ENCODE results near the gene XYLT1.
"Not testable (repeated sequence)": the region's sequence is repeated elsewhere in the genome, so short reads cannot be mapped to it uniquely, and the experiment has no call there.

The XYLT1 gene

DNA sequence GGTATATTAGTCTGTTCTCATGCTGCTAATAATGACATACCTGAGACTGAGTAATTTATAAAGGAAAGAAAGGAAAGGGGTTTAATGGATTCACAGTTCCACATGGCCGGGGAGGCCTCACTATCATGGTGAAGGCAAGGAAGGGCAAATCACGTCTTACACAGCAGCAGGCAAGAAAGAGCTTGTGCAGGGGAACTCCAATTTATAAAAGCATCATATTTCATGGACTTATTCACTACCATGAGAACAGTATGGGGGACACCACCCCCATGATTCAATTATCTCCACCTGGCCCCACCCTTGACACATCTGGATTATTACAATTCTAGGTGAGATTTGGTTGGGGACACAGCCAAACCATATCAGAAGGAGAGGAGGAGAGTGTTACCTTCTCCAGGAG lies 17.7 kb upstream of the XYLT1 start:
- no peak for DNase-seq

DNA sequence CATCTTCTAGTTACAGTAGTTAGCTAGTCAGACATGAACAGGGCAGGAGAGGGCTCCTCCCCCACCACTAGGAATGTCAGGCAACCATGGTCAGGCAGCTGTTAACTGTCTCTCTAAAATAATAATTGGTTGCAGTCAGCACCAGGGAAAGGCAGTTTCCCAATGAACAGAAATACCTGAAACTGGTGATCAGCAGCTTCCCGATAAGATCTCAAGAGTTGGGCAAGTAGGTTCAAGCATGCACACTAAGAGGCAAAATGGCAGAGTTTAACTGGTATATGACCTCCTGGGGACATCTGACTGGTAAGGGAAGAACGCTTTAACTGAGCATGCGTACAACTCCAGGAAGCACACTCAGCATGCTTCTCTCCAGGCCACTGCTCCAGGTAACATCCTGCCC lies 12.6 kb upstream of the XYLT1 start:
- DNase-seq: no peak

DNA sequence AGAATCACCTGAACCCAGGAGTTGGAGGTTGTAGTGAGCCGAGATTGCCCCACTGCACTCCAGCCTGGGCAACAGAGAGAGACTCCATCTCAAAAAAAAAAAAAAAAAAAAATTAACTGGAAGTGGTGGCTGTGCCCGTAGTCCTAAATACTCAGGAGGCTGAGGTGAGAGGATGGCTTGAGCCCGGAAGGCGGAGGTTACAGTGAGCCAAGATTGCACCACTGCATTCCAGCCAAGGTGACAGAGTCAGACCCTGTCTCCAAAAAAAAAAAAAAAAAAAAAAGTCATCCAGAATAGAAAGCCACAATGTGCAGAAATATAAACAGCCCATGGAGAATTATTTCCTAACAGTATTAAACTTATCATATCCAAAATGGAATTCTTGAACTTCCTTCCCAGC lies 11.6 kb upstream of the XYLT1 start:
- DNase-seq: not testable (repeated sequence)

DNA sequence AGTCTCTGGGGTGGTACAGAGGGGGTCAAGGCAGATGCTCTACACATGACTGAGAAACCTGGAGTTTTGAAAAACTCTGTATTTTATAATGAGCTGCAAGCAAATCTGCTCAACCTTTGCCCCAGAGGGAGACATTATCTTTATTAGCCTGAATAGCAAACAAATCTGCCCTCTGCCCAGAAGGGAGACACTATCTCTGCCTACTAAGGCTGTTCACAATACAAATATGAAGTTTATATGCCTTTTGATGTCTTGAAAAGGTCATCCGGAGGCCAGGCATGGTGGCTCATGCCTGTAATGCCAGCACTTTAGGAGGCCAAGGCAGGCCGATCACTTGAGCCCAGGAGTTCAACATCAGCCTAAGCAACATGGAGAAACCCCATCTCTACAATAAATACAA lies 11.0 kb upstream of the XYLT1 start:
- DNase-seq: no peak

DNA sequence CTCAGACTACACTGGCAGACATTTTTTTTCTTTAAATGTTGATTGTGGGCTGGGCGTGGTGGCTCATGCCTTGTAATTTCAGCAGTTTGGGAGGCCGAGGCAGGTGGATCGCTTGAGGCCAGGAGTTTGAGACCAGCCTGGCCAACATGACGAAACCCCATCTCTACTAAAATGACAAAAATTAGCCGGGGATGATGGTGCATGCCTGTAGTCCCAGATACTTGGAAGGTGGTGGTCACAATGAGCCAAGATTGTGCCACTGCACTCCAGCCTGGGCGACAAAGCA lies 6.4 kb upstream of the XYLT1 start:
- not testable (repeated sequence) for DNase-seq

DNA sequence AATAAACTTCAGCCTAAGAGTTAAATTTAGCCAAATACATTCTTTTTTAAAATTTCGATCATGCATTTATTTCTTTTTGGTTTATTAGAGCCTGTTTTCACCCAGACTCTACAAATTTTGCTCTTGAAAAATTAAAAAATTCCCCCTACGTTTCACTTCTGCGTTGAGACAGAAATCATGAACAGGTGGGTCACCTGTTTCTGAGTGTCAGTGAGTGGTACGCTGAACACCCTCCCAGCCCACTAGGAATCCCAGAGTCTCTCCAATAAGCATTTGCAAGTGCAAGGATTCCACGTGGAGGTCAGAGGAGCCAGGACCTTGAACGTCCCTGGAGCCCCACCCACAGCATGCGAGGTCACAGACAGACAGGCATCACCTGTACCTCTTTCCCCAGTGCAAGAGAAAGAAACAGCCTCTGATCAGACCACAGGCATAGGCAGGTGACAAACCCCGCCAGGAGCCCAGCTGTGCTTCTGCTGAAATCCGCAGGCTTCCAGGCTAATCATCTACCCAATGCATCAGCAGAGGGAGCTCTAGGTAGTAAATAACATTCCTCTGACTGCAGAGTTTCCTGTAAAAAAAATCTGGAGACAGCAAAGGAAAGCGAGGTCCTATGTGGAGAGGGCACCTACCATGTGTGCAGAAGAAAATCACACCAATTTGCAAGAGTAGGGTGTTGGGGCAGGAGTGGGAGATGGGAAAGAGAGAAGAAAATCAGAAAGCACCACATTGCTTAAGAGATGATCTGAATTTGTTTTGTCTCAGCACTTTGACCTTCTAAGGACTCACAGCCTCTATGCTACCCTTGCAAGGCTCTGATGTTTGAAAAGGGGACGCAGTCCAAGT lies 5.9 kb upstream of the XYLT1 start:
- no peak for DNase-seq

DNA sequence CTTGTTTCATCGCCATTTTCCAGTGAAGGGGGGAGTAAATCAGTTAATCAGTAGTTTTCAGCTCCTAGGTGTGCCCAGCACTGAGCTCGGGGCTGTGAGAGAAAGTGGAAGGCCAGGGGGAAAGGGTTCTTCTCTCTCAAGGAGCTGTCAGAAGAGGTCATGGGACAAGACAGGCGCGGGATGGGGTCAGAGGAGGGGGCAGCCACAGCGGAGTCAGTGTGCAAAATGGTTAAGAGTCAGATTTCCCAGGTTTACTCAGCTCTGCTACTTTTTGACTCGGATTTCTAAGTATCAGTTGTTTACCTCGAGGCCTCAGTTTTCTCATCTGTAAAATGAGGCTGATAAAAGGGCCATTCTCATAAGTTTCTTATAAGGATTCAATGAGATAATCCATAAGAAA lies 4.3 kb upstream of the XYLT1 start:
- DNase-seq: no peak

DNA sequence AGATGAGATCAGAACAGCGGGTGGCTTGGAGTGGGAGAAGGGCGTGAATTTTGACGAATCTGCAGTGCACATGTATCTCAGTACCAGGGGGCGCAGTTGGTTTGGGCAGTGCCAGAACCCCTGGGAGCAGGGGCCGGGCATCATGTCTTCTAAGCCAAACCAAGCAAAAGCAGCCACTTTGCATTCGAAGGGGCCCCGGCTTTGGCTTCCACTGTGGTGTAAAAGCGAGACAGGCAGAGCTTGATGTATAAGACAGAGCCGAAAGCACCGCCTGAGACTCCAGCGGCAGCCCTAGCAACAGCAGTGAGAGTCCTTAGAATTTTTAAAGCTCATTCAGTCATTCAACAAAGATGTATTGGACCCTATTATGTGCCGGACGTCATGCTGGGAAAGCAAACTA lies 3.8 kb upstream of the XYLT1 start:
- no peak for DNase-seq

DNA sequence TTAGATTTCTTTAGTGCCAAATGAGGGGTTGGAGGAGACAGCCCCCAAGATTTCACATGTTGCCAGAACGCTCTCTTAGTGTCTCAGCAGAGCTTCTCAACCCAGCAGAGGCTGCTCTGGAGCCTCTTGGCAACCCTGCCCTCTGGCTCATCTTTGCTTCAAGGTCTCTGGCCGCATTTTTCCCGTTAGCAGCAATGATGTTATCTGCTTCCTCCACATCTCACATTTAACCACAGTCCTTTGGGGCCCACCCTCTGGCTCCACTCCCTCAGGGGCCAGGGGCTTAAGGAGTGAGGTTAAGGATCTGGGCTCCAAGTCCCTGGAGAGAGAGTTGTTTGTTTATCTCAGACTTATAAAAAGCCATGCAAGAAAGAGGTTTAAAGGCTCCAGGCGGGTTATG lies 3.3 kb upstream of the XYLT1 start:
- no peak for DNase-seq

DNA sequence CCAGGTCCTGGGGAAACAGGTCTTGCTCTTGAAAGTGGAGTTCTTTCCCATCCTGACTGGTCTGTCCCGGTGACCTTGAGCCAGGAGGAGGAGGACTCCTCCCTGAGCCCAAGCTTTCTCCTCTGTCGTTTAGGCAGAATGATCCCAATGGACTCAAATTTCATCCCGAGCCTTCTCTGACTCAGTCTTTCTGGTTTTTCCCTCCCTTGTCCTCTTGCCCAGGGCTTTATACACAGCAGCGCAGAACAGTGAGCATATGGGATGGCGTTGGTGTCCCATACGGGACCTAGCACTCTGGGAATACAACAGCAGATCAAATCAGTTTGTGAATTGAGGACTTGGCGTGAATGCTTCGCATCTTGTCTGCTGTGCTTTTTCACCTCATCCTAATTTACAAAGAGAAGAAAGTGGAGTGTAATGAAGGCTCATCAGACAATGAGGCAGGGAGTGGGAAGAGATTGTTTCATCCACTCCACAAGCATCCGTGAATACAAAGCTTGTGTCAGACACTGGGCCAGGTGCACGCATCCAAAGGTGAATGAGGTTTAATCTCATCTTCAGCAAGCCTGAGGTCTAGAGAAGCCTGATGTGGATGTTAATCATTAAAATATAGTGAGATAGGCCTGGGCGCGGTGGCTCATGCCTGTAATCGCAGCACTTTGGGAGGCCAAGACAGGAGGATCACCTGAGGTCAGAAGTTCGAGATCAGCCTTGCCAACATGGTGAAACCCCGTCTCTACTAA lies 1.1 kb upstream of the XYLT1 start:
- no peak for DNase-seq

DNA sequence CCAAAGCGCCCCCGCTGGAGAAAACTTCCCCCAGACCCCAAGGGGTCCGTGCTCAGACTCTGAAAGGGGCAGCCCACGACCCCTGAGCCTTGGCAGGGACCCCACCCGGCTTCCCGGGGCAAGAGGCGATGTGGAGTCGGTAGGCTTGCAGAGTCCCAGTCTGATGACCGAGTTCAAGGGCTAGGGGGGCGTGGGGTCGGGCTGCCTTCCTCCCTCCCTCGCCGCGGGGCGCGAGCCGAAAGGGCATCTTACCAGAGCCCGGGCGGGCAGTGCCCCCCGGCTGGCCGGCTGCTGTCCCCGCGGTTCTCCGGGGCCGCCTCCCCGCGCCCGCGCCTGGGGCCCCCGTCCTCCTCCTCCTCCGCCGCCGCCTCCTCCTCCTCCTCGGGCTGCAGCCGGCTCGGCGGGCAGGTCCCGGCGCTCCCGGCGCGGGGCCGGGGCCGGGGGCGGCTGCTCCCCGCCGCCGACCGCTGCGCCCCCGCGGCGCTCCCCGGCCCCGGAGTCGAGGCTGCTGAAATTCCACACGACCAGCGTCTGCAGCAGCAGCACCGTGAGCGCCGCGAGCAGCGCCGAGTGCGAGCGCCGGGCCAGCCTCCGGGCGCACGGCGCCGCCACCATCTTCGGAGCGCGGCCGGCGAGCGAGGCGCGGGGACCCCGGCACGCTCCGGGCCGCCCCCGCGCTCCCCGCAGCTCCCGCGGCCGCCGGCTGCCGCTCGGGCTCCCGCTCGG lies 415 bp downstream of the XYLT1 start:
- DNase-seq: no peak

DNA sequence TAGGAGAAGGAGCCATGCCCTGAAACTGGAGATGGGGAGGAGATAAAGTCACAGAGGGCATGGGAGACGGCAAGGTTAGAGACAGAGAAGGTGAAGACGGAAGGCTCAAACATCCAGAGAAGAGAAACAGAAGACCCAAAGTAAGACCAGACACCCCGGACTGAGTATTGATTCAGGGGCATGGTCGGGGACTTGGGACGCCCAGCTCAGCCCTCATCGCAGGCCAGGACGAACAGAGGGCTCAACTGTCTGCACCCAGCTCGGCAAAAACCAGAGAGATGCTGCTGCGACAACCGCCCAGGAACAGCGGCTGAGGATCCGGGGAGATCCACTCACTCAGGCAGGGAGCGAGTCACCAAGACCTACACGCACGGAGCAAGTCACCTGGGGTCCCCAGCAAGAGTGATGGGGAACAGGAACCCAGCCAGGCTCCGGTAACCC lies 999 bp downstream of the XYLT1 start:
- no peak for DNase-seq

DNA sequence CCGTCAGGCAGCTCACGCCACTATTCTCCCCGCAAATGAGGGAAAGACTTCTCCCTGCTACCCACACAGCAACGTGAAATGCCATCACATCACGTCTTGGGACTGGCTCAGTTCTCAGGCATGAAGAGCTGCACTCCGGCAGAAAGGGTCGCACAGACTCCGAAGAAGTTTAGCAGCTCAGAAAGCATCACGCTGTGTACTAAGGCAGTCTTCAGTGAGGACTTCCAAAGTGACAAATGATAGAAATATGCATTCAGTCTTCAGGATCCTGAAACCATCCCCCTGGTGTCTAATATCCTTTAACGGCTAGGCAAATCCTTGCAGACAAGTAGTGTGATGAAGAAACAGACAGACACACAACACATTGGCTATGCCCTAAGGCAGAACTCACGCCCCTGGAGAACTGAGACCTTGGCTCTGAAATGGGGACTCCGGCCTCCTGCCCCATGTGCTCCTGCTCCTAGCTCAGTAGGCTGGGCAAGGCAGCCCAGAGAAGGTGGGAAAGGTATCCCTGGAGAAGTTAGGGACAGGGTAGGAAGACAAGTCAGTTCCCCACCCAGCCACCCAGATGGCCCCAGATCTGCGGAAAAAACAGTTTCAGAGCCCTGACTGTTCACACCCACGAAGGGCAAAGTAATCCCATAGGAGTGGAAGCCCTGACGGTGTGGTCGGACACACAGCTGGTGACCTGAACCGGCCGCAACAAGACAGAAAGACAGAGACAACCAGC lies 1.6 kb downstream of the XYLT1 start:
- DNase-seq: no peak

DNA sequence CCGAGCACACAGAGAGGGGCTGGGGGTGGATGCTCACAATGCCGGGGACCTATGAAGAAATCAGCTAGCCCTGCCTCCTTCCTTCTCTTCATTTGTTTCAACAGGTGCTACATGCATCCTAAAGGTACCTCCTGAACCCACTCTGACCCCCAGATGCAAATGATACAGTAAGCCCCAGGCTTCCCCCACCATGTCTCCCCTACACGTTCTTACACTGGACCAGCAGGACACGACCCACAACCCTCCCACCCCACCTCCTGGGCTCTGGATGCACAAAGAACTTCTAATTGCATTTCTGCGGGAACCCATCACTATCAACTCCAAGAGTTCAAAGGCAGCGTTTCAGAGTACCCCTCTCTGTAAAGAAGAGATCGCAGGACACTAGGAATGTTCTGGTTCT lies 2.1 kb downstream of the XYLT1 start:
- DNase-seq: no peak

DNA sequence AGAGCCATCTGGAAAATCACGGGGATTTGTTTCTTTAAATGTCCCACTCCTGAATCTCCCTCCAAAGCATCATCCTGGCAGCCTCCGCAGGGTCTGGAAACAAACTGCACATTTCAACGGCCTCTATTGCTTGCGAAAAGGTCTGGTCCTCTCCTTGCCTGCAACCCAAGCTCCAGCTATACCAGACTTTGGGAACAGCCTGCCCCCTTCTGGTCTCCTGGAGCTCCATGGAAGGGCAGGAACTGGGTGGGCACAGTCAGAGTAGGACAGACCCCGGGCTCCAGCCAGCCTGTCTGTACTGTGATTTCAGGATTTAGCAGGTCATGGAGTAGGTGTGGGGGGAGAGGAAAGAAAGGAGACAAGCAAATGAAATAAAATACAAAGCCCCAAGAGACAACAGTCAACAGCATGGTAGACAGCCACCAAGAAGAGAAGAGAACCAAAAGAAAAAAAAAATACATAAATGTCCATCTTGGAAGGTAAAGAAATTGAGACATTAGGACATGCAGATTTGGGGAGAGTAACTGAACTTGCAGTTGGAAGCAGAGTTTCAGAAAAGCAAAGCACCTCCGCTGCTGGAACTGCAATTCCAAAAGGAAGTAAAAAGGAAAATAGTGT lies 2.7 kb downstream of the XYLT1 start:
- DNase-seq: no peak

DNA sequence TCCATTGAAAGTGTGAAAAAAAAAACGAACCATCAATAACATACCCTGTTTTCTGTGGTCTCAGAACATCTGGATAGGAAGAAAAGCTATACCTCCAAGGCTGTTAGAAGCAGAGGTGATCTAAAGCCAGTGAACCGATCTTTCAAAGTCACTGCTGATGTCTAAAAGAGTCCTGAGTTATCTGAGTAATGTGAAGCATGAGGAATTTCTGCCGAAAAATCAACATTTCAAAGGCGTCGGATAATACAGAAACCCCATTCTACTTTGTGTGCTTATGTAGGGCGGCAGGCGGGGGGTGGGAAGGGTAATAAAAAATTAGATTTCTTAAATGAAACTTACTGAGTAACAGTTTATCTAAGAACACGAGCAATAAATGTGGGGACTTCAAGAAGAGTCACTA lies 3.9 kb downstream of the XYLT1 start:
- DNase-seq: no peak

DNA sequence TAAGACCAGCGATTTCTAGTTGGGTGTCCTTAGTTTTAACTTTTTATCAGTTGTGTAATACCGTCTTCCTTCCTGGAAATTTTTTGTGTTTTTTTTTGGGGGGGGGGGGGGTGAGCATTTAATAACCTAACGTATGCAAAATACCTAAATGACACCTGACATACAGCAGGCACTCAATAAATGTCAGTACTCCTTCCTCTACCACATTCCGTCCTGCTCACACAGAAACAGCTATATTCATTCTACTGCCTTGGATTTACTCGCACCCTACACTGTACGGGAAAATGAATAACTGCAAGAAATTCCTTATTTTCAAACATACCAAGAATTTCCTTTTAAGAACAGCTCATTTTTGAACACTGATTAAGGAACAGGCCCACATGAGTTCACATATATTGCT lies 5.3 kb downstream of the XYLT1 start:
- DNase-seq: no peak

DNA sequence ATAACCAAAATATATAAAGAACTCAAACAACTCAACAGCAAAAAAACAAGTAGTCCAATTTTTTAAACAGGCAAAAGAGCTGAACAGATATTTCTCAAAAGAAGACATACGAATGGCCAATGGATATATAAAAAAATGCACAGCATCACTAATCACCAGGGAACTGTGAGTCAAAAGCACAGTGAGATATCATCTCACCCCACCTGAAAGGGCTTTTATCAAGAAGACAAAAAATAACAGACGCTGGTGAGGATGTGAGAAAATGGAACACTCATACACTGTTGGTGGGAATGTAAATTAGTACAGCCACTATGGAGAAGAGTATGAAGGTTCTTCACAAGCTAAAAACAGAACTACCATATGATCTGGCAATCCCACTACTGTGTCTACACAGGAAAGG lies 7.4 kb downstream of the XYLT1 start:
- DNase-seq: no peak

DNA sequence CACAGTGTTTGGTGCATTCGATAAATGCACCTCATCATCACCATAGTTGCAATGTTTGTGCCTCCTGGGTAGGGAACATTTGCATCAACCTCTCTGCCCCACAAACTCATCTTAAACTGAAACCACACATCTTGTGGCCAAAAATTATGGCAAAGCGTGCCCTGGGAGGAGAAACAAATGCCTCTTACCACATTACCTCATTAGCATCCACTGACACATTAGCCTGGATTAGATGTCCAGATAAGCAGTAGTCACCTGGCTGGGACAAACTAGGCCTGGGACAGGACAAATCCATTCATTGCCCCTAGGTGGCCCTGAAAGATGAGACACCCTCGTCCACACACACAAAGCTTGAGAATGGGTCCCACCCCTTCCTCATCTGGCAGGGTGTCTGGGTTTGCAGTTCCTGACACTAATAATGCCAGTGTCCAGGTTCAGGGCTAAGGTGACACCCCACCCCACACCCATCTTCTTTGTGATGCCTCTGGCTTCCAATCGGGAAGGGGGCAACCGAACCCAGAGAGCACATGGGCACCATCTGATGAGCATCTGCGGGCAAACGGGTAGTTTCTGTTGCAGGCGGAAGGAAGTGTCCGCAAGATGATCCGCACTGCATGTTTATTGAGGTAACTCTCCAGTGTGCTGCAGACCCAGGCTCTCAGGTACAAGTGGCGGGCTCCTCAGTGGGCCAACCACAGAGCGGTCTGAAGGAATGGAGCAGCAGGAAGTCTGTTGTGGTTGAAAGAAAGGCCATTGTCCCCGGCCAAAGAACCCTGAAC lies 8.6 kb downstream of the XYLT1 start:
- DNase-seq: no peak

DNA sequence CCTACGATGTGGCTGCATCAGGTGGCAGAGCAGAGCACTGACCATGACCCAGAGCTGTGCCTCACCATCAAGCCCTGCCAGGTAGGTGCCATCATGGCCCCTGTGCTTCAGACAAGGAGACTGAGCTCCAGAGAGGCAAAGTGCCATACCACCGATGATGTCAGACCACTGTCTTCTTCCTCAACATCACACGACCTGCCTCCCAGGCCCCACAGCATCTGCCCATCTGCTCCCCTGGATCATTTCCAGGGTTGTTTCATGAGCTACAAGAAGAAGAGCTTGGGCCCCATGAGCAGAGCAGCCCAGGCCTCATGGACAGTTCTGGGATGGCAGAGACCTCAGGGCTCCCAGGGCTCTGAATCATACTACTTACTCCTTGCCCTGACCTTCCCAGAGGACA lies 9.9 kb downstream of the XYLT1 start:
- DNase-seq: no peak

DNA sequence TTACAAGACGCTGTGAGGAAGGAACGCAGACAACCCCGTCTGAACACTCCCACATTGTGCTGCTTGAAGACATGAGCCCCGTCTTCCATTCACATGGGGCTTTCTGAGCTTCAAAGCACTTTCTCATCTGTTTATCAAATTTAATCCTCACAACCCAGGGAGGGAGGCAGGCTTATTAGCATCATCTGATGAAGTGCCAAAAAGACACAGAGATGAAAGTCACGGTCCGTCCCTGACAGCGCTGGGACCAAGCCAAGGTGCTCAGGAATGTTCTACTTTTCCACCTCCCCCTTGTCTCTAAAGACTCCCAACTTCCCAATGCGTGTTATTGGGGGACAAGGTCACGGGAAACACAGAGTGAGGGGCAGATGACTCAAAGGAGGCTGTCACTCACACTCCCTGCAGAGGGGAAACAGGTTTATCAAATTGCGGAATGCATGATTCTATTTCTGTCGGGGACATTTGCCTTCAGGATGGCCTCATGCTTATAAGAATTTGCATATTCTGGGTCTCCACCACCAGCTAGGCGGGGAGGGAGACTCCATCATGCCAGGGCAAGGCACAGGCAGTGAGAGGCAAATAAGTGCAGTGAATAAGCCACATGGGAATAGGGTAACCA lies 10.7 kb downstream of the XYLT1 start:
- DNase-seq: peak; percentile 52

DNA sequence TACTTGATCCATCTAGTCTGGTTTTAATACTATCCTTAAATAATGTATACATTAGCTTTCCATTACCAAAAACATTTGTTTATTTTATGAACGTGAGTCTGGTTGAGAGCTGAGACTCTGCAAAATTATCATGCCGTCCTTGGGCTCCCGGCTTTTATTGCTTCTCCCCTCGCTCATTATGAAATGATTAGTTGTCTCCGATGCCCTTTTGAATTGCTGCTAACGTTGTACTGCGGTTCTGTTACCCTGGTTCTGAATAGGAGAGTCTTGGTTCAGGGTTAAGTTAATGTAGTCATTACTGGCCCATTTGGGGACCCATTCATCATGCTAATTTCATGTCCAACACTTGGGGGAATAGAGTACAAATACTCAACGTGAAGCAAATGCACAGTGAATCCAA lies 12.8 kb downstream of the XYLT1 start:
- DNase-seq: no peak

Data from NCI-H526 treated with DMSO at 0.1 percent for 48 hours (cell line).